Ovary (tissue), 9 donors: ENCODE data around the gene TMCC2. TPM values are rescaled to one million over a fixed set of nuclear protein-coding genes. Genes with fewer than 3 reads are reported as not detected.

ENCODE experiments used
- DNase-seq, 5 donors: peaks; one replicate each; pipeline ENCODE4 v3.0.0-alpha.2; 2019 to 2020
- H3K27ac ChIP-seq, 2 donors: fragments of 200-600 bp; one replicate each; pipeline versions ENCODE4 v1.5.1 to v1.8.0; 2019 to 2022
- H3K27me3 ChIP-seq: fragments of 200-600 bp; one replicate; pipeline ENCODE4 v1.8.0; 2022
- H3K36me3 ChIP-seq: fragments of 200-600 bp; sonication (generic); one replicate; pipeline ENCODE4 v1.5.1; 2019
- H3K4me1 ChIP-seq: one replicate; pipeline ENCODE4 v1.8.1; 2013; ENCODE audit warnings: mild to moderate bottlenecking, moderate library complexity; ENCODE audit not compliant: insufficient read depth
- H3K4me3 ChIP-seq: fragments of 200-600 bp; sonication (generic); one replicate; pipeline ENCODE4 v1.5.1; 2017
- H3K9me3 ChIP-seq, 2 donors: fragments of 200-600 bp in 1 of 2; sonication (generic) in 1 of 2; one replicate each; pipeline versions ENCODE4 v1.5.1 to v1.8.1; 2013 to 2019; ENCODE audit warnings: mild to moderate bottlenecking in 1 of 2, moderate library complexity in 1 of 2
- CTCF ChIP-seq, 3 donors: fragments of 450-650 bp in 2 of 3; fragments of 200-600 bp in 1 of 3; IDR thresholded peaks; one replicate each; pipeline versions ENCODE4 v1.5.1 to v1.8.0; 2016 to 2022; ENCODE audit warnings: antibody characterized with exemption in 3 of 3, mild to moderate bottlenecking in 1 of 3
- EP300 ChIP-seq: sonication (generic); formaldehyde crosslinking; IDR thresholded peaks from one replicate; pipeline ENCODE4 v1.6.1; 2017; ENCODE audit warnings: antibody characterized with exemption
- POLR2A ChIP-seq: fragments of 450-650 bp; IDR thresholded peaks from one replicate; pipeline ENCODE4 v1.6.1; 2017; ENCODE audit warnings: antibody characterized with exemption, mild to moderate bottlenecking, moderate library complexity
- WGBS, 3 donors: extraction: QIAGEN DNeasy Blood & Tissue Kit in 1 of 3; methylation state at CpG; one replicate each; pipeline versions ENCODE4 v1.1.5 to v1.1.7; 2013 to 2017; 5-methylcytosine and 5-hydroxymethylcytosine counted together
- intact Hi-C, 4 donors: fragments of 100-400 bp; cut with DNase I; formaldehyde crosslinking; loops; one replicate each; pipeline versions ENCODE4 v1.11.0 to v1.15.1; 2022 to 2023
- polyA plus RNA-seq, 2 donors: library from polyadenylated mRNA; stranded (reverse); fragments of 200-250 nt in 1 of 2; fragments of 350-450 nt in 1 of 2; fragmentation: Illumina TruSeq in 1 of 2; extraction: RNeasy Lipid Tissue Mini Kit (QIAGEN cat#74804) in 1 of 2; gene quantifications; one replicate each; pipeline ENCODE4 v1.2.3, GENCODE V29; 2013 to 2014
- total RNA-seq, 7 donors: library from RNA; depleted of rRNA in 2 of 7; stranded (reverse); fragments of >200 nt in 2 of 7; fragmentation: NEBNext Ultra II Directional in 3 of 7; extraction: Animal tissue kit (Norgen Biotek cat#: 25700) in 3 of 7; gene quantifications; one replicate each; pipeline versions ENCODE4 v1.1.0 to v1.2.4, GENCODE V29; 2016 to 2023
- donor health status: DM: no; HTN: no; CAD: no; lungs with moderate emphysema.
- donor health status: DM: no; HTN: no; CAD: no.
- donor health status: Bipolar disorder and iron deficiency.
- donor health status: DM: yes; HTN: yes; CAD: no.
- donor health status: DM: no; HTN: no; CAD: no.
- donor health status: DM: yes; HTN: yes; CAD: no.

The TMCC2 gene
- total and polyA plus RNA-seq, 9 donors: 2.3 to 11.0 (median 7.8) TPM

- Histone ChIP-seq H3K9me3 (no peaks in the 10 kb centered on the region), H3K36me3 (no peaks in the 10 kb centered on the region), H3K4me3 (no peak overlapping the region), H3K4me1 (peaks cover 10% of the 10 kb centered on the region), H3K27ac (no peak overlapping the region), H3K27me3 (no peaks in the 10 kb centered on the region)
- 3 to 15% (median 4%) methylated on average over 14 of the region's 14 CpGs for WGBS, 3 donors
- intact Hi-C loops: no loop called here
- peak; percentile 56 to 83 (median 68) for DNase-seq
- TF ChIP-seq CTCF (IDR thresholded peaks at IDR 0.05) (no peak), POLR2A (no peak), EP300 (no peak)
Observed at GRCh38 chr1:205301205-205301821, 73.6 kb downstream of the TMCC2 start.

GRCh38 chr1:205301842-205302588 is 74.3 kb downstream of the TMCC2 start:
- Histone ChIP-seq H3K9me3 (no peaks in the 10 kb centered on the region), H3K27me3 (no peaks in the 10 kb centered on the region), H3K27ac (no peak overlapping the region), H3K4me1 (peaks cover 10% of the 10 kb centered on the region), H3K36me3 (no peaks in the 10 kb centered on the region), H3K4me3 (no peak overlapping the region)
- TF ChIP-seq CTCF (IDR thresholded peaks at IDR 0.05) (no peak), POLR2A (no peak), EP300 (no peak)
- DNase-seq: no peak
- 30 to 37% (median 34%) methylated on average over 6 of the region's 6 CpGs for WGBS, 3 donors
- intact Hi-C loops: no loop called here

- 89 to 93% (median 90%) methylated on average over 20 of the region's 20 CpGs for WGBS, 3 donors
- no peak for TF ChIP-seq CTCF (IDR thresholded peaks at IDR 0.05)
- TF ChIP-seq EP300: no peak
- no peak for TF ChIP-seq POLR2A
- H3K27me3 ChIP-seq: no peaks in the 10 kb centered on the region
- no peak overlapping the region for H3K4me3 ChIP-seq
- H3K36me3 ChIP-seq: no peaks in the 10 kb centered on the region
- H3K9me3 ChIP-seq: no peaks in the 10 kb centered on the region
- DNase-seq: no peak
- peaks cover 10% of the 10 kb centered on the region for H3K4me1 ChIP-seq
- no peak overlapping the region for H3K27ac ChIP-seq
- intact Hi-C loops: no loop called here
Observed at GRCh38 chr1:205303247-205303888, 75.6 kb downstream of the TMCC2 start.

GRCh38 chr1:205304046-205304694 is 76.4 kb downstream of the TMCC2 start:
- no peaks in the 10 kb centered on the region for H3K27me3 ChIP-seq
- no peak overlapping the region for H3K27ac ChIP-seq
- no peaks in the 10 kb centered on the region for H3K9me3 ChIP-seq
- no peak overlapping the region for H3K4me3 ChIP-seq
- no peaks in the 10 kb centered on the region for H3K36me3 ChIP-seq
- no peak for DNase-seq
- WGBS, 3 donors: 94 to 98% (median 95%) methylated on average over 18 to 19 of the region's 19 CpGs
- no peak for TF ChIP-seq POLR2A
- TF ChIP-seq CTCF (IDR thresholded peaks at IDR 0.05): no peak
- no peak for TF ChIP-seq EP300
- peaks cover 10% of the 10 kb centered on the region for H3K4me1 ChIP-seq
- intact Hi-C loops: no loop called here
